Choroid plexus epithelial cell (primary cell): ENCODE measurements around the gene MBTPS1.

Experiments
- DNase-seq: peaks from one replicate; pipeline ENCODE4 v3.0.0-alpha.2; 2010; ENCODE audit warnings: low read depth
- H3K4me3 ChIP-seq: 2 replicates; pipeline ENCODE4 v1.5.1; 2011; ENCODE audit warnings: low read depth, mild to moderate bottlenecking, control low read depth, low read length, moderate library complexity
- TF ChIP-seq, protein P1 (sequence below): conservative IDR thresholded peaks from 2 replicates; pipeline ENCODE4 v1.5.1; 2011; ENCODE audit warnings: low read depth, mild to moderate bottlenecking, control low read depth, inconsistent platforms, low read length, moderate library complexity

MBTPS1 gene

DNA sequence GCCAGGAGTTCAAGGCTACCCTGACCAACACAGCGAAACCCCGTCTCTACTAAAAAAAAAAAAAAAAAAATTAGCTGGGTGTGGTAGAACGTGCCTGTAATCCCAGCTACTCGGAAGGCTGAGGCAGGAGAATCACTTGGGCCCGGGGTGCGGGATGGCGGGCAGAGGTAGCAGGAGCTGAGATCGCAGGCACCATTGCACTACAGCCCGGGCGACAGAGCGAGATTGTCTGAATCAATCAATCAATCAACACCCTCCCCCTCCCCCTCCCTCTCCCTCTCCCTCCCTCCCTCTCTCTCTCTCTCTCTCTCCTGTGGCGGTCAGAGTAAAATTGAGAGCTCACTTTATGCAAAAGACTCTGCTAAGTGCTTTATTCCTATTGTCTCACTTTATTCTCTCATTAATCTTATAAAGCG, 27.1 kb upstream of the MBTPS1 start:
- TF ChIP-seq, protein P1, sequence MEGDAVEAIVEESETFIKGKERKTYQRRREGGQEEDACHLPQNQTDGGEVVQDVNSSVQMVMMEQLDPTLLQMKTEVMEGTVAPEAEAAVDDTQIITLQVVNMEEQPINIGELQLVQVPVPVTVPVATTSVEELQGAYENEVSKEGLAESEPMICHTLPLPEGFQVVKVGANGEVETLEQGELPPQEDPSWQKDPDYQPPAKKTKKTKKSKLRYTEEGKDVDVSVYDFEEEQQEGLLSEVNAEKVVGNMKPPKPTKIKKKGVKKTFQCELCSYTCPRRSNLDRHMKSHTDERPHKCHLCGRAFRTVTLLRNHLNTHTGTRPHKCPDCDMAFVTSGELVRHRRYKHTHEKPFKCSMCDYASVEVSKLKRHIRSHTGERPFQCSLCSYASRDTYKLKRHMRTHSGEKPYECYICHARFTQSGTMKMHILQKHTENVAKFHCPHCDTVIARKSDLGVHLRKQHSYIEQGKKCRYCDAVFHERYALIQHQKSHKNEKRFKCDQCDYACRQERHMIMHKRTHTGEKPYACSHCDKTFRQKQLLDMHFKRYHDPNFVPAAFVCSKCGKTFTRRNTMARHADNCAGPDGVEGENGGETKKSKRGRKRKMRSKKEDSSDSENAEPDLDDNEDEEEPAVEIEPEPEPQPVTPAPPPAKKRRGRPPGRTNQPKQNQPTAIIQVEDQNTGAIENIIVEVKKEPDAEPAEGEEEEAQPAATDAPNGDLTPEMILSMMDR: no peak
- peak overlapping the region; percentile 89 for H3K4me3 ChIP-seq
- no peak for DNase-seq

DNA sequence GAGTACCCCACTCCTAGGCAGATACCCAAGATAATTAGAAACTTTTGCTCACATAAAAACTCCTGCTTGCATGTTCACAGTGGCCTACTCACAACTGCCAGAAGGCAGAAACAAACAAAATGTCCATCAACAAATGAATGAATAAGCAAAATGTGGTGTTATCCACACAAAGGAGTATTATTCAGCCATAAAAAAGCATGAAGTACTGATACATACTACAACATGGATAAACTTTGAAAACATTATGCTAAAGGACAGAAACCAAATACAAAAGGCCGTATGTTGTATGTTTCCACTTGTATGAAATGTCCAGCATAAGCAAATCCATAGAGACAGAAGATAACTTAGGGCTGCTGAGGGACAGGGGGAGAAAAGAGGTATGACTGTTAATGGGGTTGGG, 26.3 kb upstream of the MBTPS1 start:
- no peak overlapping the region for H3K4me3 ChIP-seq
- TF ChIP-seq, protein P1: no peak
- DNase-seq: no peak

DNA sequence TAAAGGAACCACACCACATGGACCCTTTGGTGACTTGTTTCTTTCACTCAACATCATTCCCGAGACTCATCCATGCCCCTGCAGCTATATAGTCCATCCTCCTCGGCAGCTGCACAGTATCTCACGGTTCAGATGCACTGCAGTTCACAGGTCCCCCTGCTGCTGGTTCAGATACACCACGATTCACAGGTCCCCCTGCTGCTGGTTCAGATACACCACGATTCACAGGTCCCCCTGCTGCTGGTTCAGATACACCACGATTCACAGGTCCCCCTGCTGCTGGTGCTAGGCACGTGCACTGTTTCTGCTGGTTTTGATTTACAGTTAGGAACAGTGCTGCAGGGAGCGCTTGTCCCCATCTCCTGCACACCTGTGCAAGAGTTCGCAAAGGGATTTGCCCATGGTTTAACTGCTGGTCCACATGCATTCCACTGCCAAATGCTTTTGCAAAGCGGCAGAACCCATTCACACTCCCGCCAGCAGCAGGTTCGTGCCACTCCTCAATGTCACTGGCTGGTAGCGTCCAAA, 24.5 kb upstream of the MBTPS1 start:
- TF ChIP-seq, protein P1: peak; percentile 26
- no peak overlapping the region for H3K4me3 ChIP-seq

DNA sequence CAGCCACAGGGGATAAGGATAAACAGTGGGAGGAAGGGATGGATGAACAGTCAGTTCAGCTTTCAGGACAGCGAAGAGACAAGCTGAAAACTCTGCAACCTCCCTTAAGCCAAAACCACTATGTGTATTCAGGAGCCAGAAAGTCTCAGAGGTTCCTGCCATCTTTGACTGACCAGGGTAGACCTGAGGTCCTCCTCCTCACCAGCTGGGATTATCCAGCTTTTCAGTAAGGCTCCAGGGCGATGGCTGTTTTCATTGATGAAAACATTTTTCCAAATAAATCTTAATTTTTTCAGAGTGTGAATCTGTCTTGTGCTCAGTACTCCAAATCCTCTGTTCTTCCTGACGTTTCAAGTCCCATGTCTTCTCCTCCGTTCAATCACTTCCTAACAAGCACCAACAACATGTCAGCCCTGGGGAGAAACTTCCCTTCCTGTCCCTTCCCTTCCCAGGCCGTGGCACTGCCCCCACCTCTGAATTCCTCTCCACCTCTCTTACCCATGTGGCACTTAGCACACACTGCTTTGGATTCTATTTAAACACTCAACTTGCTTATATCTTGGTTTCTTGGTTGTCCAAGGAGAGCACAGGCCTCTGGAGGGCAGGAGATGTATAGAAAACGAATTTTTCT, 23.0 kb upstream of the MBTPS1 start:
- DNase-seq: no peak
- TF ChIP-seq, protein P1: no peak
- H3K4me3 ChIP-seq: no peak overlapping the region

More for the DNA sequence above, 24.5 kb upstream of the MBTPS1 start:
- DNase-seq: no peak

DNA sequence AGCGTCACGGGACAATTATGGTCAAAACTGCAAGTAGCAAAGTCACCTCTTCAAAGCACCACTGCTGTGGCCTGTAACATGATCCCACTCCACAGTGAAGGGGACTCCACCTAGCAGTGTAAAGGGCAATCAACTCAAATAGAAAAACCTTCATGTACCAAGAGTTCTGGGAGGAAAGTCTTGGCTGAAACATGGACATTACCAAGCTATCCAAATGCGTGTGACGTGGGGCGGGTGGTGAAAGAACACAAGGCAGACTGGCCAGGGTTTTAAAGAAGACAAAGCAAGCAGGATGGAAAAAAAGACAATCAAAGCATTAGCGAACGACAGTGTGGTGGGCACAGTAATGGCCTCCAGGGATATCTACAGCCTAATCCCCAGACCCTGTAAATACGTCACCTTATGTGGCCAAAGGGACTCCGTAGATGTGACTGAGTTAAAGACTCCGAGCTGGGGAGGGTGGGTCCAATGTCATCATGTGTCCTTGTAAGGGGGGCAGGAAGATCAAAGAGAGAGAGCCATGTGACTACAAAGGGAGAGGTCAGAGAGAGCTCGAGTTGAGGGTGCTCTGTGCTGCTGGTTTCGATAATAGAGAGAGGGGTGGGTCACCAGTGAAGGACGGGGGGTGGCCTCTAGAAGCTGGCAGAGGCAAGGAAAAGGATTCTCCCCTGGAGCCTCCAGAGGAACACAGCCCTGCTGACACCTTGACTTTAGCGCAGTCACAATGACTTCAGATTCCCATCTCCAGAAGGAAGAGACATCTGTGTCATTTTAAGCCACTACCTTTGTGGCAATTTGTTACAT, 22.3 kb upstream of the MBTPS1 start:
- no peak overlapping the region for H3K4me3 ChIP-seq
- peak; percentile 46 for DNase-seq
- TF ChIP-seq, protein P1: no peak

DNA sequence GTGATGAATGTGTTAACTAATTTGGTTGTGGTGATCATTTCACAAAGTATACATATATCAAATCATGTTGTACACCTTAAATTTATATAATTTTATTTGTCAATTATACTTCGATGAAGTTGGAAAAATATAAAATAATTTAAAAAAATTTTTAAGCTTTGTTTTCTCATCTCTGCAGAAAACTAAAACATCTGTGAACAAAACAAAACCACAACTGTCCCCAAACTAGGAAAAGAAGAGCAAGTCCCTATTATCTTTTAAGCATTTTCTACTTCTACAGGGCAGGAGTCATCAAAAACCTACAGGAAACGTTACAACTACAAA, 21.7 kb upstream of the MBTPS1 start:
- H3K4me3 ChIP-seq: no peak overlapping the region
- DNase-seq: no peak
- TF ChIP-seq, protein P1: no peak

DNA sequence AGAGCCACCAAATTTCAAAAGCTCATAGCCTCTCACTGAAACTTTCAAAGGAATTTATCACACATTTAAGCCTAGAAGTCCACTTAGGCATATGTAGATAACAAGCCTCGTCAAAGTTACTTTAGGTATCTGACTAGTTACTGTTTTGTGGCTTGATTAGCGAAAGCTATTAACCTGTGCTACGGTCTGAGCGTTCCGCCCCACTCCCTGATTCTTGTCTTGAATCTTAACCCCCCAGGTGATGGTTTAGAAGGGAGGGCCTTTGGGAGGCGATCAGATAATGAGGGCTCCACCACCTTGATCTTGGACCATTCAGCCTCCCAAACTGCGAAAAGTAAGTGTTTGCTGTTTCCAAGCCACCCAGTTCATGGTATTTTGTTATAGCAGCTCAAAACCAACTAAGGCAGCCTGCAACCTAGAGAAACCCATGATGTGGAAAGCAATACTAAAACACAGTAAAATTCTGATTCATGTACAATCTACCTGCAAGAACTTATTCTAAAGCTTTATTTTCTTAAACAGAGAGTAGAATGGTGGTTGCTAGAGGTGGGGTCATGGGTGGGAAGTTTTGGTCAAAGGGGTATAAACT, 21.1 kb upstream of the MBTPS1 start:
- TF ChIP-seq, protein P1: no peak
- DNase-seq: no peak
- H3K4me3 ChIP-seq: no peak overlapping the region
